CD4-positive, alpha-beta T cell treated with Interleukin-10 for 1 hour (primary cell): ENCODE measurements around the gene ZNF692.

Experiments used
- DNase-seq: peaks from one replicate; pipeline ENCODE4 v3.0.0-alpha.2; 2020

The ZNF692 gene

GRCh38 chr1:248881261-248881660 is 22.4 kb upstream of the ZNF692 start:
- no peak for DNase-seq

GRCh38 chr1:248873993-248874533 is 15.2 kb upstream of the ZNF692 start:
- peak; percentile 91 for DNase-seq

GRCh38 chr1:248873409-248873992 is 14.6 kb upstream of the ZNF692 start:
- peak; percentile 94 for DNase-seq

- peak; percentile 49 for DNase-seq
These were observed 14.0 kb upstream of the ZNF692 start for GRCh38 chr1:248872752-248873408.

- DNase-seq, result no peak
These were observed 13.0 kb upstream of the ZNF692 start for GRCh38 chr1:248871837-248872401.

- peak; percentile 84 for DNase-seq
These were observed 4.4 kb upstream of the ZNF692 start for GRCh38 chr1:248862998-248863881.

GRCh38 chr1:248862695-248862997 is 3.8 kb upstream of the ZNF692 start:
- no peak for DNase-seq

- DNase-seq, result no peak
These were observed 2.7 kb upstream of the ZNF692 start for GRCh38 chr1:248861616-248862015.

- DNase-seq, result no peak
These were observed 1.1 kb upstream of the ZNF692 start for GRCh38 chr1:248860007-248860406.

GRCh38 chr1:248858096-248858890 is 592 bp downstream of the ZNF692 start:
- peak; percentile 23 for DNase-seq

- no peak for DNase-seq
These were observed 1.2 kb downstream of the ZNF692 start for GRCh38 chr1:248857749-248858095.

- DNase-seq, result no peak
These were observed 1.7 kb downstream of the ZNF692 start for GRCh38 chr1:248857201-248857600.

GRCh38 chr1:248856176-248856575 is 2.7 kb downstream of the ZNF692 start:
- no peak for DNase-seq

- DNase-seq, result no peak
These were observed 3.3 kb downstream of the ZNF692 start for GRCh38 chr1:248855580-248855979.

GRCh38 chr1:248853663-248854375 is 5.1 kb downstream of the ZNF692 start:
- peak; percentile 61 for DNase-seq

- no peak for DNase-seq
These were observed 6.1 kb downstream of the ZNF692 start for GRCh38 chr1:248852481-248853405.

GRCh38 chr1:248851390-248851789 is 7.5 kb downstream of the ZNF692 start:
- no peak for DNase-seq

- DNase-seq, result no peak
These were observed 8.2 kb downstream of the ZNF692 start for GRCh38 chr1:248850536-248851251.

- no peak for DNase-seq
These were observed 8.8 kb downstream of the ZNF692 start for GRCh38 chr1:248850124-248850523.

- no peak for DNase-seq
These were observed 9.2 kb downstream of the ZNF692 start for GRCh38 chr1:248849637-248850036.
